SK-MEL-5 (cell line): ENCODE results near the gene DNASE1. TPM values are rescaled to one million over a fixed set of nuclear protein-coding genes. Genes with fewer than 3 reads are reported as not detected.

Experiments
- DNase-seq: peaks from one replicate; pipeline ENCODE4 v3.0.0-alpha.2; 2016; ENCODE audit warnings: low read depth, low spot score
- in situ Hi-C: cut with HindIII; loops from 2 replicates; pipeline ENCODE4 v1.10.0; 2016; ENCODE audit warnings: low sequenced_read_pairs, high pct_unique_total_duplicates, low pct_unique_long_range_greater_than_20kb
- total RNA-seq: library from RNA; depleted of rRNA; stranded (reverse); fragments of >200 nt; shearing (Covaris generic); gene quantifications from 2 replicates; pipeline ENCODE4 v1.2.3, GENCODE V29; 2014

DNASE1 gene
- total RNA-seq, 1 experiment from 2014 or later, result 3.9 TPM

DNA sequence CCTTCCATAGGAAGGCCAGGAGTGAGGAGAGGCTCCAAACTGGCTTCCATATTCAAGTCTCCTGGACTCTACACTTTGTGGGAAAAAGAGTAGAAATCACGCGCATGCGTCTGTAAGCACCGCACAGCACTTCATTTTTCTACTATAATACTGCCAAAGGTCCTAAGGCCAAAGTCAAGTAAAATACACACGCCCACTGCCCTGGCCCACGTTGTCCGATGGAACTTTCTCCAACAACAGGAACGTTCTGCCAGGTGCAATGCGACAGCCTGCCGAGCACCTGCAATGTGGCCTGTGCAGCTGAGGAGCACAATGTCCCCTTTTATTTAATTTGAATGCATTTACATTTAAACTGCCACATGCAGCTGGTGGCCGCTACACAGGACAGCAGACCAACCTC, 23.5 kb downstream of the DNASE1 start:
- in situ Hi-C loops, result no loop called here
- DNase-seq, result no peak

DNA sequence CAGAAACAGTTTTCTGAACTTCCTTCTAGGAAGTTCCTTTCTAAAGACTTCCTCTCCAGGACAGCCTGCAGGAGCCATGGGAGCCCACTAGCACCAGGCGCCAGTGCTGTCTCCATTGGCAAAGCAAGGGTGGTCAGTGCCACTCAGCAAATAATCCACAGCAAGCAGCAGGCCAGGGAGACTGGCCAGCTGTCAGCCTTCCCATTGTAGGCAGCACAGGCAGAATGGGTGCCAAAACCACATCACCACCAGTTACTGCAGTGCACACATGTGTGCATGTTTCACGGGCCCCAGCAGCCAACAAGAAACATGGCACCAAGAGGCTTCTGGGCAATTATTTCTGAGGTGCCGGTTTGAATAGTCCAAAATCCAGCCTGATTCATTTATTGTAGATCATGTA, 26.7 kb downstream of the DNASE1 start:
- in situ Hi-C loops, result no loop called here
- no peak for DNase-seq

- DNase-seq, result no peak
- in situ Hi-C loops, result no loop called here
Measured at GRCh38 chr16:3687021-3687420, 32.5 kb downstream of the DNASE1 start.

- DNase-seq, result no peak
- in situ Hi-C loops, result no loop called here
Measured at GRCh38 chr16:3687792-3688191, 33.3 kb downstream of the DNASE1 start.

DNA sequence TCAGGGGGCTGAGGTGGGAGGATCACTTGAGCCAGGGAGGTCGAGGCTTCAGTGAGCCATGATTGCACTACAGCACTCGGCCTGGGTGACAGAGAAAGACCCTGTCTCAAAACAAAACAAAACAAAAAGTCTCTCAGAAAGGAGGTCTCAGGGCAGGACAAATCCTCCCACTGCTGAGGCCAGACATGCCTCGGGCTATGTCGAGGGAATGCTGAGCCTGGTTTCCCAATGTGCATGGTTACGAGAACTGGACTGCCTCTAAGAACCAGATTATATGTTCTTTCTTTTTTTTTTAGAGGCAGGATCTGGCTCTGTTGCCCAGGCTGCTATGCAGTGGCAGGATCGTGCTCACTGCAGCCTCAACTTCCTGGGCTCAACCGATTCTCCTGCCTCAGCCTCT, 35.2 kb downstream of the DNASE1 start:
- in situ Hi-C loops, result no loop called here
- no peak for DNase-seq

DNA sequence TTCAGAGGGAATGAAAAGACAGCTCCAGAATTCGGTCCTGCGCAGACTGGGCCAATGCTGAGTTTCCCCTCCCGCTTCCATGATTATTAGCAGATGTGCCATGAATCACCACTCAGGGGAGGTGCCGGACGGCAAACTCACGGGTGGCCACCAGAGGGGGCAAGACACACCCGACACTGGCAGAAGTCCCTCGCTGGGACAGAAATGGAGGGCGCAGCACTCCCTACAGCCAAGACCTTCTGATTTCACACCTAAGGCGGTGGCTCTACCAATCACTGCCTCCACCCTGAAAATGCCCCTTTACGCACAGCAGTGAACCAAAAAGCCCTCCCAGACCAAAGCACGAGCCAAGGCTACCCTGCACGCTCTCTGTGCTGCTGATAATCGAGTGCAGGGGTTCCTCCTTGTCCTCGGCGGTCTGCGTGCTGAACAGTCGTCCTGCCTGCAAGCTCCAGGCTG, 36.0 kb downstream of the DNASE1 start:
- in situ Hi-C loops, result no loop called here
- peak; percentile 86 for DNase-seq

DNA sequence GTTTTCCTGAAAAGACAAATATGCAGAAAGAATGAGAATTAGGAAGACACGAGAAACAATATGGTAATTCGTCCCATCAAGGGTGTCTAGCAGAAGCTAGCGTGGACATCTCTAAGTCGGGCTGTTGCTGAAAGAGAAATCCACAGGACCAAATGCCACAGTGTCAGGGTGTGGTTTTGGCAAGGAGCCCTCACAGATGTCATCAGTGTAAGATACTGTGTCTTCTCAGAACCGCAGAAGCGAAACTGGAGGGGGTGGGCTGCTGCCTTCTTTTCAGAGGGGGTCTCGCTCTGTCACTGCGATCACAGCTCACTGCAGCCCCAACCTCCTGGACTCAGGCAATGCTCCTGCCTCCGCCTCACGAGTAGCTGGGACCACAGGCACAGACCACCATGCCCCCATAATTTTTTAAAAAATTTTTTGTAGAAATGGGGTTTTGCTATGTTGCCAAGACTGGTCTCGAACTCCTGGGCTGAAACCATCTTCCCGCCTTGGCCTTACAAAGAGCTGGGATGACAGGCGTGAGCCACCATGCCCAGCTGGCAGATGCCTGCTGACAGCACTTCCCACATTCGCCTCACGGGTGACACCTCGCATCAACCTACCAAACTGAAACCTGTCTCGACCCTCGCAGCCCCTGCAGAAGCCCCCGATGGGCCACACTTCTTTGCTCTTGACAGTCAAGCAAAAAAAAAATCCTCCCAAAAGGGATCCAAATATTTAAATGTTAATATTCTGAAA, 36.7 kb downstream of the DNASE1 start:
- DNase-seq, result no peak
- in situ Hi-C loops, result no loop called here

- in situ Hi-C loops, result no loop called here
- DNase-seq, result no peak
Measured at GRCh38 chr16:3691761-3692160, 37.3 kb downstream of the DNASE1 start.

- in situ Hi-C loops, result no loop called here
- no peak for DNase-seq
Measured at GRCh38 chr16:3694051-3694450, 39.6 kb downstream of the DNASE1 start.

DNA sequence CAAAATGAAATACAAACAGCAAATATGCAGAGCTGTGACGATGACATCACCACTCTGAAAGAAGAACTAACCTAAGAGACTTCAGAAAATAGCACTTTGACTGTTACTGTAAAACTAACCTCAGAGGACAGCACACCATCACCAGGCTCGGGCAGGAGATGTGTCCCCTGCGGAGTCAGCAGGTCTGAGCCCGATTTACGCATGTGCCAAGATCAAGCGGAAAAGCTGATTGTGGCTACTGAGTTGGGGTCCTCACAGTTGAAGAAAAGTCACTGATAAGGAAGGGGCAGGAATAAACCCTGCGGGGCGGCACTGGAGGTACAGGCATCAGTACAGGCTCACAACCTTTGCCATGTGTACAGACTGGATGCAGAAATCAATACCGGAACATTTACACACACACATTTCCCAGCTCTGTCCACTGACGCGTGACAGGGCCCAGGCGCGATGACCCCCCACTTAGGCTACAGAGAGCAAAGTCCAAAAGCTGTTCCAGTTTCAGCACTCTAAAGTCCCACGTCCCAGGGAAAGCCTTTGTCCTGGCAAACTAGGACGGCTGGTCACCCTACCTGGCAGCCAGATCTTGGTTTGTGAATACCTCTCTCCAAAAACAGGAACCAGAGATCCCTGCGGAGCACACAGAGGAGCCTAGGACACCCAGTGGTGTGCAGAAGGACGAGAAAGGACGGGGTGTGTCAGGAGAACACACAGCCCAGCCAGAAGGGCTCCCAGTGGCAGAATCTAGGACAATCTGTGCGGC, 41.3 kb downstream of the DNASE1 start:
- in situ Hi-C loops, result no loop called here
- DNase-seq, result no peak

DNA sequence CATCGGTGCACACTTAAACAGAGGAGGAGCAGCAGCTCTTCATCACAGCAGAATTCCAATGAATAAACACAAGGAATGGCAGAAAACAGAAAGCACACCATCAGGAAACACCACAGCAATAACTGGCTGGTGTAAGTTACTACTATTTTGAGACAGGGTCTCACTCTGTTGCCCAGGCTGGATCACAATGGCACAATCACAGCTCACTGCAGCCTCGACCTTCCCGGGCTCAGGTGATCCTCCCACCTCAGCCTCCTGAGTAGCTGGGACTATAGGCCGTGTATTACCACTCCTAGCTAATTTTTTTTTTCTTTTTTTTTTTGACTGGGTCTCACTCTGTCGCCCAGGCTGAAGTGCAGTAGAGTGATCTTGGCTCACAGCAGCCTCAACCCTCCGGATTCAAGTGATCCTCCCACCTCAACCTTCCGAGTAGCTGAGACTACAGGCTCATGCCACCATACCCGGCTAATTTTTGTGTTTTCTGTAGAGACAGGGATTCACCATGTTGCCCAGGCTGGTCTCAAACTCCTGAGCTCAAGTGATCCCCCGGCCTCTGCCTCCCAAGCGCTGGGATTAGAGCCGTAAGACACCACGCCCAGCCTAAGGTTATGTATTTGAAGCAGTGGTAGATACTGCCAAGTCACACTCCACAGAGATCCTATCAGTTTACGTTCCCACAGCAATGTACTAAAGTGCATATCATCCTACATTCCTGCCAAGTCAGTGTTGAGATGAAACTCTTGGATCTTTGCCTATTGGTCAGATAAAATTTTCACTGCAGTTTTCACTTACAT, 42.1 kb downstream of the DNASE1 start:
- in situ Hi-C loops, result no loop called here
- DNase-seq, result no peak

DNA sequence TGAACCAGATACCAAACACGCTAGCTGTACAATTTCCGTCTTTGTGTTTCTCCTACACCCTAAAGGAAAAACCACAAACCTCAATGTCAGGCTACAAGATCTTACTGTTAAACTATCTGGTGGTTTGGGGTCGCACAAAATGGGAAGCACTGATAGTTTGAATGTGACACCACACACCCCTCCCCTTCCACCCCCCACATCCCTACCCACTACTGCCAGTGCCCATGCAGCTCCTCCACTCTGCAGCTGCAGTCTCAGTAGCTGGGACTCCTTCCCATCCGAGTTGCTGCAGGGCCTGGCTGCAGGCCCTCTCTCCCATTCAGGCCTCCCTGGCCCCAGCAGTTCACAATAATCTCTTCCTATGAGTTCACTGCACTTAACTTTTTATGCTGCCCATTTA, 44.5 kb downstream of the DNASE1 start:
- in situ Hi-C loops, result no loop called here
- no peak for DNase-seq

DNA sequence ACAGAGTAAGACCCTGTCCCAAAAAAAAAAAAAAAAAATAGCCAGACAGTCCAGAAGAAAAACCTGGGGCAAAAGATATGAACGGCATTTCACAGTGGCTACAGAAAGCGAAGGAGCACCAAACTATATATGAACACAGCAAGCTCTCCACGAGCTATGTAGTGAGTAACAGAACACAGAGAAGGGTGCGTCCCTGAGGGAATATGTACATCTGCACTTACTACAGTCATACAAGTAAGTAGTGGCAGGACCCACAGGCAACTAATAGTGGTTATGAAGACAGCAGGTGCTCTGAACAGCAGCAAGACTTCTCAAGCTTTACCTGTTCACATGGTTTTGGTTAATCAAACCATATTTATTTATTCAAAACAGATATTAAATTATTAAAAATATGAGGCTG, 47.0 kb downstream of the DNASE1 start:
- in situ Hi-C loops, result no loop called here
- DNase-seq, result no peak

- no peak for DNase-seq
- in situ Hi-C loops, result no loop called here
Measured at GRCh38 chr16:3702082-3702481, 47.6 kb downstream of the DNASE1 start.

DNA sequence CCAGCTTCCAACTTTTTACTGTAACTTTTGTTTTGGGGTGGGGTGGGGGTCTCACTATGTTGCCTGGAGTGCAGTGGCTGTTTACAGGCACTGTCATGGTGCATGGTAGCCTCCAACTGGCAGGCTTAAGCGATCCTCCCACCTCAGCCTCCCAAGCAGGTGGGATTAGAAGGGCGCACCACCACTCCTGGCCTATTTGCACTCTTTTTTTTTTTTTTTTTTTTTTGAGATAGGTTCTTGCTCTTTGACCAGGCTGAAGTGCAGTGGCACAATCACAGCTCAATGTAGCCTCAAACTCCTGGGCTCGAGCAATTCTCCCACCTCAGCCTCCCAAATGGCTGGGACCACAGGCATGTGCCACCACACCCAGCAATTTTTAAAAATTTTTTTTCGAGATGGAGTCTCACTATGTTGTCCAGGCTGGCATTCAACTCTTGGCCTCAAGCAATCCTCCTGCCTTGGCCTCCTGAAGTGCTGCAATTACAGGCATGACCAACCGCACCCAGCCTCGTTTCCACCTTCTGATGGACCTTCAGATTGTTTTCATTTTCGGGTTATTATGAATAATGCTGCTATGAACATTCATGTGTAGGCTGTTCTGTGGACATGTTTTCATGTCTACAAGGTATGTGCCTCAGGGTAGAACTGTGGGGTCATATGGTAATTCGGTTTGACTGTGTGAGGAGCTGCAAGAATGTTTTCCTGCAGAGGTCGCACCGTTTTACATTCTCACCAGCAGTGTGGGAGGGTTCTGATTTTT, 51.9 kb downstream of the DNASE1 start:
- in situ Hi-C loops, result no loop called here
- peak; percentile 19 for DNase-seq
